BLaER1 (cell line): ENCODE measurements around the gene IL1RAP.

Experiments
- H3K27ac ChIP-seq: shearing (Covaris generic); formaldehyde crosslinking; 2 replicates; pipeline ENCODE4 v1.8.1; 2022
- H3K27me3 ChIP-seq: shearing (Covaris generic); formaldehyde crosslinking; 2 replicates; pipeline ENCODE4 v1.8.1; 2022
- H3K36me3 ChIP-seq: shearing (Covaris generic); formaldehyde crosslinking; 2 replicates; pipeline ENCODE4 v1.8.1; 2022
- H3K4me1 ChIP-seq: shearing (Covaris generic); formaldehyde crosslinking; 2 replicates; pipeline ENCODE4 v1.8.1; 2022
- H3K4me2 ChIP-seq: shearing (Covaris generic); formaldehyde crosslinking; 2 replicates; pipeline ENCODE4 v1.8.1; 2022
- H3K4me3 ChIP-seq: shearing (Covaris generic); formaldehyde crosslinking; 2 replicates; pipeline ENCODE4 v1.8.1; 2022
- H3K9ac ChIP-seq: shearing (Covaris generic); formaldehyde crosslinking; 2 replicates; pipeline ENCODE4 v1.8.1; 2022
- H3K9me3 ChIP-seq: shearing (Covaris generic); formaldehyde crosslinking; 2 replicates; pipeline ENCODE4 v1.8.1; 2022
- H4K20me1 ChIP-seq: shearing (Covaris generic); formaldehyde crosslinking; 2 replicates; pipeline ENCODE4 v1.8.1; 2022
- Cebpa-rat ChIP-seq: shearing (Covaris generic); IDR thresholded peaks from 2 replicates; pipeline ENCODE4 v1.8.1; 2022

IL1RAP gene

DNA sequence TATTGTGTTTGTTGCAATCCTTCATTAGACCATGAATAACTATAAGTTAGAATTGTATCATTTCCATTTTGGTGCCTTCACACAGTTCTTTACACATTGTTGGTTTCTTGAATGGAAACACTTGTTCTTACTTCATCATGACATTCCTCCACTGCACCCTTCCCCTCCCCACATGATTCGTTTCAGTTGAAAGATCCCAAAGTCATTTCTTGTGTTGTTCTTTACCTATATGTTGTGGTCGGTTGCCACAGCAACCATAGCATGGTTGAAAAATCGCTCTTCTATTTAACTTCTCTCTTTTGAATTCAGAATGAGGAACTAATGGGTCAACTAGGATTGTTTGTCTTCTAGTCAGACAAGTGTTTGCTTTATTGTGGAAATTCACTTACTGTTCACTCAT, 103.3 kb downstream of the IL1RAP start:
- Histone ChIP-seq H3K9me3 (no peaks in the 10 kb centered on the region), H3K4me1 (peaks cover 25% of the 10 kb centered on the region), H3K4me2 (peak overlapping the region; percentile 45), H4K20me1 (no peaks in the 10 kb centered on the region), H3K9ac (no peak overlapping the region), H3K27me3 (no peaks in the 10 kb centered on the region), H3K36me3 (no peaks in the 10 kb centered on the region), H3K4me3 (no peak overlapping the region), H3K27ac (no peak overlapping the region)
- no peak for TF ChIP-seq Cebpa-rat

GRCh38 chr3:190618330-190619030, 104.6 kb downstream of the IL1RAP start:
- Histone ChIP-seq H3K9me3 (no peaks in the 10 kb centered on the region), H3K27ac (no peak overlapping the region), H3K4me1 (peaks cover 25% of the 10 kb centered on the region), H3K4me3 (no peak overlapping the region), H3K27me3 (no peaks in the 10 kb centered on the region), H3K9ac (no peak overlapping the region), H4K20me1 (no peaks in the 10 kb centered on the region), H3K4me2 (peak overlapping the region; percentile 36), H3K36me3 (no peaks in the 10 kb centered on the region)
- TF ChIP-seq Cebpa-rat: no peak

DNA sequence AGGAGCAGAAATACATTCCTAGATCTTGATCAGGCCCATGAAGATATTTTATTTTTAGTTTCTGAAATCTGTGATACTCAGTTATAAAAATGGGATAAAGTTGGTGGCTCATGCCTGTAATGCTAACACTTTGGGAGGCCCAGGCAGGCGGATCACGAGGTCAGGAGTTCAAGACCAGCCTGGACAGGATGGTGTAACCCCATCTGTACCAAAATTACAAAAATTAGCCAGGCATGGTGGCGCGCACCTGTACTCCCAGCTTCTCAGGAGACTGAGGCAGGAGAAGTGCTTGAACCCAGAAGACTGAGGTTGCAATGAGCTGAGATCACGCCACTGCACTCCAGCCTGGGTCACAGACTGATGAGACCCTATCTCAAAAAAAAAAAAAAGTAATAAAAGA, 105.5 kb downstream of the IL1RAP start:
- no peaks in the 10 kb centered on the region for H3K9me3 ChIP-seq
- no peaks in the 10 kb centered on the region for H4K20me1 ChIP-seq
- H3K4me2 ChIP-seq: no peak overlapping the region
- H3K4me1 ChIP-seq: peaks cover 25% of the 10 kb centered on the region
- no peak overlapping the region for H3K4me3 ChIP-seq
- TF ChIP-seq Cebpa-rat: no peak
- no peak overlapping the region for H3K27ac ChIP-seq
- H3K36me3 ChIP-seq: no peaks in the 10 kb centered on the region
- no peak overlapping the region for H3K9ac ChIP-seq
- no peaks in the 10 kb centered on the region for H3K27me3 ChIP-seq

GRCh38 chr3:190619761-190620160, 105.9 kb downstream of the IL1RAP start:
- no peak overlapping the region for H3K9ac ChIP-seq
- no peaks in the 10 kb centered on the region for H3K9me3 ChIP-seq
- no peaks in the 10 kb centered on the region for H3K36me3 ChIP-seq
- H4K20me1 ChIP-seq: no peaks in the 10 kb centered on the region
- no peaks in the 10 kb centered on the region for H3K27me3 ChIP-seq
- peaks cover 25% of the 10 kb centered on the region for H3K4me1 ChIP-seq
- no peak for TF ChIP-seq Cebpa-rat
- H3K4me2 ChIP-seq: no peak overlapping the region
- H3K27ac ChIP-seq: no peak overlapping the region
- no peak overlapping the region for H3K4me3 ChIP-seq

GRCh38 chr3:190620886-190621608, 107.2 kb downstream of the IL1RAP start:
- Histone ChIP-seq H3K4me2 (no peak overlapping the region), H3K4me3 (no peak overlapping the region), H3K9me3 (no peaks in the 10 kb centered on the region), H3K9ac (no peak overlapping the region), H4K20me1 (no peaks in the 10 kb centered on the region), H3K4me1 (peaks cover 25% of the 10 kb centered on the region), H3K27me3 (no peaks in the 10 kb centered on the region), H3K36me3 (no peaks in the 10 kb centered on the region), H3K27ac (no peak overlapping the region)
- no peak for TF ChIP-seq Cebpa-rat

DNA sequence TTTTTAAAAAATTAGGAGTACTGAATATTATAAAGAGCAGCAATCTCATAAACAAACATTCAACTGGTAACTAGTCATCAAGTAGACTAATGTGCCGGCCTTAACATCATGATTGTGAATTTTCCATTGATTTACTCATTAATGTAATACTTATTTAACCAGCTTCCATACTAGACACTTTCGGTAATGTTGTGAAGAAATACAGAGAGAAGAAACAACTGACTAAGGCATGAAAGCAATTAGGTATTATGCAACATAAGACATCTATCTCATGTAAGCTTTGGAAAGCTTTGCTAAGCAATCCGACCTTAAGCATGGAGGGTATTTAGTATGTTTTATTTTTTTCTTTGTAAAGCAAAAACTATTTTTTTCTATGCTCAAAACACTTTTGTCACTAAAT, 108.0 kb downstream of the IL1RAP start:
- H3K36me3 ChIP-seq: no peaks in the 10 kb centered on the region
- H4K20me1 ChIP-seq: no peaks in the 10 kb centered on the region
- H3K27me3 ChIP-seq: no peaks in the 10 kb centered on the region
- no peak overlapping the region for H3K27ac ChIP-seq
- no peak overlapping the region for H3K9ac ChIP-seq
- peaks cover 20% of the 10 kb centered on the region for H3K4me1 ChIP-seq
- H3K4me2 ChIP-seq: no peak overlapping the region
- no peak overlapping the region for H3K4me3 ChIP-seq
- TF ChIP-seq Cebpa-rat: no peak
- no peaks in the 10 kb centered on the region for H3K9me3 ChIP-seq

DNA sequence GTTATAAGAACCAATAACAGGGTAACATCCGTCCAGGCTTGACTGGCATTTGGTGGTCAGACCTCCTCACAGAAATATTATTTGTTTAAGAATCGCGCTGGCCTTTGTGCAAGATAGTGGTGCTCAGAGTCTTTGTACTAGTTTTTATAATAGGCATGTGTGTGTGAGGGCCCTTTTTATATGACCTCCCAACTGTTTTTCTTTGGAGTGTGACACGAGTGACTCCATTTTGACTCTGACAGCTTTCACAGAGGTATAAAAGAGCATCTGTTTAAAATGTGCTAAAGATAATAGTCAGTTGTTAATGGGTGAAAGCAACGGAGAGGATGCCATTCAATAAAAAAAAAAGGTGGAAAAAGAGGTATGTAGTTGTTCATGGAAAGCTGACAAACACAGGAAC, 110.4 kb downstream of the IL1RAP start:
- no peak overlapping the region for H3K4me3 ChIP-seq
- H3K9me3 ChIP-seq: no peaks in the 10 kb centered on the region
- H3K4me2 ChIP-seq: no peak overlapping the region
- no peak overlapping the region for H3K9ac ChIP-seq
- H3K4me1 ChIP-seq: no peaks in the 10 kb centered on the region; the same call in 1 of the 2 replicates
- H4K20me1 ChIP-seq: no peaks in the 10 kb centered on the region
- no peaks in the 10 kb centered on the region for H3K36me3 ChIP-seq
- no peak overlapping the region for H3K27ac ChIP-seq
- TF ChIP-seq Cebpa-rat: no peak
- H3K27me3 ChIP-seq: no peaks in the 10 kb centered on the region

DNA sequence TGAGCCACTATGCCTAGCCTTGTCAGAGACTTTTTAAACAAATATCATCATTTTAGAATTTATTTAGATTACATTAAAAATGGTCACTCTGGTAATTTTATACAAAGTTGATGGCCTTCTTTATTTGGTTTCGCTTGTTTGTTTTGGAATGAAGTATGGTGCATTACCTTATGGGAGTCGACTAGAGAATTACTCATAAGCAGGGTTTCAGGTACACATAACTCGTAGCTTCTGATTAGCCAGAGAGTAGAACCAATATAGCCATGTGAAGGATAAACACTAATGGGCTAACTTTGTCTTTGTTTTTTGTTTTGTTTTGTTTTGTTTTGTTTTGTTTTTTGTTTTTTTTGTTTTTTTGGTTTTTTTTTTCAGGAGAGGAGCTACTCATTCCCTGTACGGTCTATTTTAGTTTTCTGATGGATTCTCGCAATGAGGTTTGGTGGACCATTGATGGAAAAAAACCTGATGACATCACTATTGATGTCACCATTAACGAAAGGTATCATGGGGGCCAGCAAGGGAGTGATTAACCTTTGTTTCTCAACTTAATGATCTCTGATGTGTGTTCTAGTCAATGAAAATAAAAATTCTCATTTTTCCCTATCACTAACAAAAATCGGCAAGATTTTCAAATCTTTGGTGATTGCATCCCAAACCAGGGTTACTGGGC, 113.2 kb downstream of the IL1RAP start:
- H3K4me3 ChIP-seq: no peak overlapping the region
- H3K9ac ChIP-seq: no peak overlapping the region
- H3K27ac ChIP-seq: no peak overlapping the region
- no peaks in the 10 kb centered on the region for H3K9me3 ChIP-seq
- H3K4me1 ChIP-seq: no peaks in the 10 kb centered on the region
- H3K27me3 ChIP-seq: no peaks in the 10 kb centered on the region
- TF ChIP-seq Cebpa-rat: no peak
- no peaks in the 10 kb centered on the region for H3K36me3 ChIP-seq
- H3K4me2 ChIP-seq: no peak overlapping the region
- no peaks in the 10 kb centered on the region for H4K20me1 ChIP-seq

DNA sequence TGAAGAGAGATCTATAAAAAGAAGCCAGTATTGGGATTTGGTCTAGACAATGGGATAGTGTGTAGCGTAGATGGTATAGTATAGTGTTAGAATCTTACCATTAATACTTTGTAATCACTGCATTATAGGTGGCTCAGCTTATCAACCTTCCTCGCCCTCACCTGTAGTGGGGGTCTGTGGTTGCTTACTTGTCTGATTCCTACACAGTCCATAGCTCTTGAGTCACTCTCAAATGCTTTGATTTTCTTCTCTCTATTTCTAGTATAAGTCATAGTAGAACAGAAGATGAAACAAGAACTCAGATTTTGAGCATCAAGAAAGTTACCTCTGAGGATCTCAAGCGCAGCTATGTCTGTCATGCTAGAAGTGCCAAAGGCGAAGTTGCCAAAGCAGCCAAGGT, 115.2 kb downstream of the IL1RAP start:
- no peak overlapping the region for H3K9ac ChIP-seq
- TF ChIP-seq Cebpa-rat: no peak
- no peaks in the 10 kb centered on the region for H3K4me1 ChIP-seq
- no peaks in the 10 kb centered on the region for H3K9me3 ChIP-seq
- no peak overlapping the region for H3K4me3 ChIP-seq
- no peaks in the 10 kb centered on the region for H3K27me3 ChIP-seq
- H3K4me2 ChIP-seq: no peak overlapping the region
- H3K36me3 ChIP-seq: no peaks in the 10 kb centered on the region
- no peak overlapping the region for H3K27ac ChIP-seq
- H4K20me1 ChIP-seq: no peaks in the 10 kb centered on the region

DNA sequence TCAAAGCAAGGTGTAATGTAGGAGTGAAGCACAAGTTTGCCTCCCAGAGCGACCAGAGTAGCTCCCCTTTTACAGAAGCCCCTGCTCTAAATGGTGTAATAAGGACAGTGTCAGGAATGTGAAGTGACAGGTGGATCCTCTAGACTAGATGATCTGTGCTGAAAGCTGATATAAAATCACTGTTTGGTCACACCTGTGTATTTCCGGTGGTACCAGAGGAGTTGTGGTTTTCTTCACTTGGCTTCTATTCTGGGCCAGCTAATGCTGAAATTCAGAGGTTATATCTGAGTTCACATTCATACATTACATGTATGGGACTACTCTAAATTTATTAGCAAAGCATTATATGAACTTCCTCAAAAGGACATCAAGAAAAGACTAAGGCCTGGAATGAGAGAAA, 117.4 kb downstream of the IL1RAP start:
- Histone ChIP-seq H3K27me3 (no peaks in the 10 kb centered on the region), H3K4me3 (no peak overlapping the region), H3K9me3 (no peaks in the 10 kb centered on the region), H3K9ac (no peak overlapping the region), H3K27ac (no peak overlapping the region), H3K36me3 (no peaks in the 10 kb centered on the region), H3K4me2 (no peak overlapping the region), H3K4me1 (no peaks in the 10 kb centered on the region), H4K20me1 (no peaks in the 10 kb centered on the region)
- no peak for TF ChIP-seq Cebpa-rat
